DMS 273 treated with DMSO at 0.1 percent for 48 hours (cell line): ENCODE measurements around the gene SEZ6L2.
A peak's percentile ranks its signal among the peaks of the same experiment; 100 is the strongest.
"Not testable (repeated sequence)": the region's sequence is repeated elsewhere in the genome, so short reads cannot be mapped to it uniquely, and the experiment has no call there.

ENCODE experiments used
- DNase-seq: peaks from one replicate; lab custom pipeline; 2025; lab: John Stamatoyannopoulos, UW

SEZ6L2 gene

GRCh38 chr16:29850998-29851397 is 48.4 kb downstream of the SEZ6L2 start:
- DNase-seq = no peak

DNA sequence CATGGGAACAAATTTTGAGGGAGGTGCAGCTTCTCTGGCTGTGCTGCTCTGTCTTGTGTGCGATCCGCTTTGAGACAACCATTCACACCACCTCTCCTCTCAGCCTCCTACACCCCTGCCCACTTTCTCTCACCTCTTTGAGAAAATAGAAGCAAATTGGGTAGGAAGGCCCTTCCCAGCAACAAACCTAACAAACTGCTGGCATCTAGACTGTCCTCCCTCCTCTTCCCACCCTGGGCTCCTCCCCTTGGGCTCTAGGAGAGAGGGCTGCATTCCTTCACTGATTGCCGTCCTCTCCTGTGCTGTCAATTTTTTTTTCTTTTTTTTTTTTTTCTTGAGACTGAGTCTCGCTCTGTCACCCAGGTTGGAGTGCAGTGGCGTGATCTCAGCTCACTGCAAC is 49.8 kb downstream of the SEZ6L2 start:
- DNase-seq = no peak

DNA sequence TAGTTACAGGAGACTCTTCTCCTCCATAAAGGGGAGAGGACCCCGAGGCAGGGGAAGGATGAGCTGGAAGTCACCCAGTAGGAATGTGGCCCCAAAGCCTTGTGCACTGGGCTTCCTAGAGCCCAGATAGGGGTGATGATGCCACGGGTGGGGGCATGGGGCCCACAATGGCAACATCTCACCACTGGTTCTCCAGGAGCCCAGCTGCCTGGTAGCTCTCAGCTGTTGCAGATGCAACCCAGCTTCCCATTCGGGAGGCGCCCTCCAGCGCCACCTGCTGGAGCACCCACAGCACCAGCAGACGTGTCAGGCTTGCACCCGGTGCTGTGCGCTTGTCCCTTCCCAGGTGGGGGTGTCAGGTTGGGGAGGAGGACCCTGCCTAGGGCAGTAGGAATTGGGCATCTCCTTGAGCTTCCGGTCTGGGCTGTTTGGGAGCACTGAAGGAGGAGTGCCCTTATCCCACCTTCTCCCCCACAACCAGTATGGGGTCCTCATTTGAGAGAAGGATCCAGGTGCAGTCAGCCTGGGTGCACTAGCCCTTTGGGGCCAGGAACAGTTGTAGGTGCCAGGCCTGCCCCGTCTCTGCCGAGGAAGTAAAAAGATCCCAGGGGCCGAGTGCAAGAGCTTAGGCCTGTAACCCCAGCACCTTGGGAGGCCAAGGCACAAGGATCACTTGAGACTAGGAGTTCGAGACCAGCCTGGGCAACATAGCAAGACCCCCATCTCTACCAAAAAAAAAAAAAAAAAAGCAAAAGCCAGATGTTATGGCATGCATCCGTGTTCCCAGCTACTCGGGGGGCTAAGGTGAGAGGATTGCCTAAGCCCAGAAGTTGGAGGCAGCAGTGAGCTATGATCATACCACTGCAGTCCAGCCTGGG is 50.7 kb downstream of the SEZ6L2 start:
- DNase-seq = peak; percentile 16

DNA sequence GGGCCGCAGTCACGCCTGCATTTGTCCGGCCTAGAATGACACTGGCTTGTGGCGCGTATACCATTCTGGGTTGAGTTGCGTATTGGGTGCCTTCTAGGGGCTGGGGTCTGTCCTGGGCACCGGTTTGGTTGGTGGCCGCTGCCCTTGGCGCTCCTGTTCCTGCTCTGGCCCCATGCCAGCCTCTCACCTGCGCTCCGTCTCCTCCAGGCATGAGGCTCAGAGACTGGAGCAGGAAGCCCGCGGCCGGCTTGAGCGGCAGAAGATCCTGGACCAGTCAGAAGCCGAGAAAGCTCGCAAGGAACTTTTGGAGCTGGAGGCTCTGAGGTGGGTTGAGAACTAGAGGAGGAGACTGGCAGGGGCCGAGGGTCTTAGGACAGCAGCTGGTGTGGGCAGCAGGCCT is 53.7 kb downstream of the SEZ6L2 start:
- DNase-seq = no peak

DNA sequence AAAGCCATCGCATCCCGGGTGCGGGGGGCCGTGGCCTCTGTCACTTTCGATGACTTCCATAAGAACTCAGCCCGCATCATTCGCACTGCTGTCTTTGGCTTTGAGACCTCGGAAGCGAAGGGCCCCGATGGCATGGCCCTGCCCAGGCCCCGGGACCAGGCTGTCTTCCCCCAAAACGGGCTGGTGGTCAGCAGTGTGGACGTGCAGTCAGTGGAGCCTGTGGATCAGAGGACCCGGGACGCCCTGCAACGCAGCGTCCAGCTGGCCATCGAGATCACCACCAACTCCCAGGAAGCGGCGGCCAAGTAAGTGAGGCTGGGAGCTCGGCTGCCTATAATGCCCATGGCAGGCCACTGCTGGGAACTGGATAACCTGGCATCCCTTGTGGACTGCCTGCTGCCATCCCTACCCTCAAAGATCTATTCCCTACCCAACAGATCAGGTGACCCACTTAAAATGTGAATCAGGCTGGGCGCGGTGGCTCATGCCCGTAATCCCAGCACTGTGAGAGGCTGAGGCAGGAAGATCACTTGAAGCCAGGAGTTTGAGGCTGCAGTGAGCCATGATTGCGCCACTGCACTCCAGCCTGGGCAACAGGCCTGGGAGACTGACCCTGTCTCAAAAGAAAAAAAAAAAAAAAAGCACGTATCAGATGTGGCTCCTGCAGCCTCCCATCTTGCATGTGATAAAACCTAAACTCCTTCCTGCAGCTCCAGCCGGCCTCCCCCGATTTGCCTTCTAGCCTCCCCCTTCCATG is 54.6 kb downstream of the SEZ6L2 start:
- DNase-seq = no peak

GRCh38 chr16:29843931-29844330 is 55.4 kb downstream of the SEZ6L2 start:
- no peak for DNase-seq

DNA sequence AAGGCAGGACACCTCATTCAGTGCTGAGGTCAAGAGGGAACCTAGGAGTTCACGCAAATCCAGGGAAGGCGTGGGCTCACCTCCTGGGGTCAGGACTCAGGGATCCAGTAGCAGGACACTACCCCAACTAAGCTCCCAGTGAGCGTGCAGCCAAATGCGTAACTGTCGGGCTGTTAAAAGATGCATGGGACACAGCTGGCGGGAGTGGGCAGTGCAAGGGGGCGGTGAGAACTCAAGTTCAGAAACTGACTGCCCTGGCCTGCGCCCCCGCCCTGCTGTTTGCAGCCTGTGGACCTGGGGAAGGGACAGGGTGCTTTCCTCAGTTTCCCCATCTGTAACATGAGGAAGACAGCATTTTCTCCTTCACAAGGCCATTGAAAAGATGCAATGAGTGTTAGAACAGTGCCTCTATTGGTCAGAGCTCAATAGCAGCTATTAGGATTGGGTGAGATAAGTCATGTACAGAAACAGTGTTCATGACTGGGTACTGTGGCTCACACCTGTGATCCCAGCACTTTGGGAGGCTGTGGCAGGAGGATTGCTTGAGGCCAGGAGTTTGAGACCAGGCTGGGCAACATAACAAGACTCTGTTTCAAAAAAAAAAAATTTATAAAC is 56.5 kb downstream of the SEZ6L2 start:
- no peak for DNase-seq

DNA sequence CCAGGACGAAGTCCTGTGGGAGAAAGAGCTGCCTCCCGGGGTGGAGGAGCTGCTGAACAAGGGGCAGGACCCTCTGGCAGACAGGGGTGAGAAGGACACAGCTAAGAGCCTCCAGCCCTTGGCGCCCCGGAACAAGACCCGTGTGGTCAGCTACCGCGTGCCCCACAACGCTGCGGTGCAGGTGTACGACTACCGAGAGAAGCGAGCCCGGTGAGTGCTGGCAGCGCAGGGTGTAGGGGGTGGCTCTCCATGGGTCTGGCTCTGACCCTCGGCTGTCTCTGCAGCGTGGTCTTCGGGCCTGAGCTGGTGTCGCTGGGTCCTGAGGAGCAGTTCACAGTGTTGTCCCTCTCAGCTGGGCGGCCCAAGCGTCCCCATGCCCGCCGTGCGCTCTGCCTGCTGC is 57.7 kb downstream of the SEZ6L2 start:
- no peak for DNase-seq

GRCh38 chr16:29840240-29840639 is 59.1 kb downstream of the SEZ6L2 start:
- DNase-seq = no peak

- no peak for DNase-seq
These were observed 59.5 kb downstream of the SEZ6L2 start for GRCh38 chr16:29839822-29840221.

DNA sequence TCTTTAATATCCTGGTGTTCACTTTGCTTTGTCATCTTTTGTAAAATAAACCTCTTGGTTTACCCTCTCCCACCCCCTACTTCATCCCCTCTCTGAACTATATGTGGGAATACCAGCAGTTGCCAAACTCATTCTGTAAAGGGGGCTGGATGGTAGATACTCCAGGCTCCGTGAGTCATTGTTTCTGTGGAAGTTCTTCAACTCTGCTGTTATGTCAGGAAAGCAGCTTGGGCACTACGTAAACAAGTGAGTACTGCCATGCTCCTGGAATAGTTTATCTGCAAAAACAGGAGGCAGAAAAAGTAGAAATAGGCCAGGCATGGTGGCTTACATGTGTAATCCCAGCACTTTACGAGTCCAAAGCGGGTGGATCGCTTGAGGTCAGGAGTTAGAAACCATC is 61.5 kb downstream of the SEZ6L2 start:
- DNase-seq = no peak

DNA sequence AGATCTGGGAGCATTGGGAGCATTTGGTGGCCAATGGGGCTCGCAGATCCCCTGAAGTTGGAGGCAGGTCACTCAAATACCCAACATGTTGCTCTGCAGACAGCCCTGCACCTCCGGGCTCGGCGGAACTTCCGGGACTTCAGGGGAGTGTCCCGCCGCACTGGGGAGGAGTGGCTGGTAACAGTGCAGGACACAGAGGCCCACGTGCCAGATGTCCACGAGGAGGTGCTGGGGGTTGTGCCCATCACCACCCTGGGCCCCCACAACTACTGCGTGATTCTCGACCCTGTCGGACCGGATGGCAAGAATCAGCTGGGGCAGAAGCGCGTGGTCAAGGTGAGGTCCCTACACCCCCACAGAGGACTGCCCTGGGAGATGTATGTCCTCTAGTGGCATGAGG is 62.7 kb downstream of the SEZ6L2 start:
- no peak for DNase-seq

- DNase-seq = no peak
These were observed 63.4 kb downstream of the SEZ6L2 start for GRCh38 chr16:29835926-29836325.

GRCh38 chr16:29834079-29834478 is 65.3 kb downstream of the SEZ6L2 start:
- no peak for DNase-seq

DNA sequence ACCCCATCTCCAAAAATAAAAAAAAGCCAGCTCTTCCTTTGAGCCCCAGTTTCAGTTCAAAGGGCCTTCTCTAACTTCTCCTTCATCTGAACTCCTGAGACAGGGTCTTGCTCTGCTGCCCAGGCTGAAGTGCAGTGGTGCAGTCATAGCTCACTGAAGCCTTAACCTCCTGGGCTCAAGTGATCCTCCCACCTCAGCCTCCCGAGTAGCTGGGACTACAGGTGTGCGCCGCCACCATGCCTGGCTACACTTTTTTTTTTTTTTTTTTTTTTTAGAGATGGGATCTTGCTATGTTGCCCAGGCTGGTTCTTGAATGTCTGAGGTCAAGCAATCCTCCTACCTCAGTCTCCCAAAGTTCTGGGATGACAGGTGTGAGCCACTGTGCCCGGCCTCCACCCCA is 66.1 kb downstream of the SEZ6L2 start:
- not testable (repeated sequence) for DNase-seq

DNA sequence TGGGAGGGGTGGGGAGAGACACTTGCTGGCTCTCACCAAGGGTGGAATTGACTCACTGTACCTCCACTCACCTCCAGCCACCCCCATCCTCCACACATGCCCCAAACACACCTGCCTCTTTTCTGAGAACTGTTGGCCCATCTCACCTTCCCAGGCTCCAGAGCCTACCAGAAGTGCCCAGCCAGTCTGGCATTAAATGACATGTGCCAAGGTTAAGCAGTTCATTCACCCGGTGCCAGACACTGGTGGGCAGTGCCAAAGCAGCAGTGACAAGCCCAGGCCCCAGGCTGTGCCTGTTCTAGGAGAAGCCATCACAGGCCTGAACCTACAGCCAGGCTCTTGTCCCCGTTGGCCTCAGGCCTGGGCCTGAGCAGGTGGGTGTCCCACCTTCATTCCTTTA is 67.9 kb downstream of the SEZ6L2 start:
- DNase-seq = no peak

DNA sequence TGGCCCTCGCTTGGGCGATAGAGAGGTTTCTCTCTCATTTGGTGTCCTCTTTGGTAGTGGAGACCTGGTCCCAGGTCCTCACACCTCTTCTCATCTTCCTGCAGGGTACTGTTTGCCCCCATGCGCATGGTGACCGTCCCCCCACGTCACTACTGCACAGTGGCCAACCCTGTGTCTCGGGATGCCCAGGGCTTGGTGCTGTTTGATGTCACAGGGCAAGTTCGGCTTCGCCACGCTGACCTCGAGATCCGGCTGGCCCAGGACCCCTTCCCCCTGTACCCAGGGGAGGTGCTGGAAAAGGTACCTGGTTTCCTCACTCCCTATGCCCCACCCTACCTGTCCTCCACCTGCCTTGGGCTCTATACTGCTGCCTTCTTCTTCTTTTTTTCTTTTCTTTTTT is 68.6 kb downstream of the SEZ6L2 start:
- no peak for DNase-seq

DNA sequence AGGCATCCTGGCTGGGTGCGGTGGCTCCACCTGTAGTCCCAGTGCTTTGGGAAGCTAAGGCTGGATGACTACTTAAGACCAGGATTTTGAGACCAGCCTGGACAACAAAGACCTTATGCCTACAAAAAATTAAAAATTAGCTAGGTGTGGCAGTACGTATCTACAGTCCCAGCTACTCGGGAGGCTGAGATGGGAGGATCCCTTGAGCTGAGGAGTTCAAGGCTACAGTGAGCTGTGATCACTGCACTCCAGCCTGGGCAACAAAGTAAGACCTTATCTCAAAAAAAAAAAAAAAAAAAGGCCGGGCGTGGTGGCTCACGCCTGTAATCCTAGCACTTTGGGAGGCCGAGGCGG is 73.0 kb downstream of the SEZ6L2 start:
- no peak for DNase-seq

DNA sequence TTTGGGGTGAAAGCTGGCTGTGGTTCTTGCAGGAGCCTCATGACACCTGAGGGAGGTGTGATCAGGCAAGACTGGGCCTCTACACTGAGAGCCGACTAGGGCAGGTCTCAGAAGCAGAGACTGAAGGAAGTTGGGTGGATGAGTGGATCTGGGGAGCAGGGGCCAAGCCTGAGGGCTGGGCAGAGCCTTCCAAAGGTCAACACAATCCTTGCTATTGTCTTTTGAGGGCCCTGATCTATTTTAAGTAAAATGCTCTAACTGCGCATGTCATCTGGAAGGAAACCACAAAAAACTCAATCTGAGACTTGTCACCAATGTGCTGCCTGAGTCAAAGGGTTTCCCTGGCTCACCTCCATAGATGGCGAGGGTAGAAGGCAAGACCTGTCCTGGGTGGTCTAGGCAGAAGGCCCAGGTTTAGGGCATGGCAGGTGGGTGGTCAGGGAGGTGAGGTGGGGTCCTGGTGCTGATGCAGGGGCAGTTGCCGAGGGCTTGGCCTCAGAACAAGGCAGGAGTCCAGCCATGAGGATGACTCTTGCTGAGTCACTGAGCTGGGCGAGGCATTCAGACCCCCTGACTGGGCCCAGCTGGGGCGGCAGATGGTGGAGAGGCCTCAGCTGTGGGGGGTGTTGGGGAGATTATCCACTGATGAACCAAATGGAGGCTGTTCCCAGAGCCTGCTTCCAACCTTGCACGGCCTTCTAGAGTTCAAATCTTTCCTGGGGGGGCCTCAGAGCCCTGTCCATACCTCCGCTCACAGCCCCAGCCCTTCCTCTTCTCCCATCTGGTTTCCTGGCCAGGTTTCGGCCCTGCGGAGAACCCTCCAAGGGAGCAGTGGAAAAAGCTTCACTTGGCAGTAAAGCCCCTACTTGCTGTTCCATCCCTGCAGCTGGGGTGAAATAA is 74.0 kb downstream of the SEZ6L2 start:
- peak; percentile 94 for DNase-seq

- no peak for DNase-seq
These were observed 74.7 kb downstream of the SEZ6L2 start for GRCh38 chr16:29824589-29825144.

GRCh38 chr16:29821643-29822115 is 77.7 kb downstream of the SEZ6L2 start:
- DNase-seq = no peak
